Muscle of leg (tissue), 11 donors: ENCODE measurements around the gene NFIC. TPM values are rescaled to one million over a fixed set of nuclear protein-coding genes. Genes with fewer than 3 reads are reported as not detected.

Source experiments
- DNase-seq: peaks from one replicate; pipeline ENCODE4 v3.0.0; 2013
- H3K27ac ChIP-seq: one replicate; pipeline ENCODE4 v1.5.1; 2013; ENCODE audit warnings: mild to moderate bottlenecking, low read length, control low read depth
- H3K27me3 ChIP-seq: one replicate; pipeline ENCODE4 v1.6.1; 2013; ENCODE audit warnings: low read length; ENCODE audit not compliant: control insufficient read depth, insufficient read depth
- H3K36me3 ChIP-seq: one replicate; pipeline ENCODE4 v1.6.1; 2013; ENCODE audit warnings: low read length; ENCODE audit not compliant: control insufficient read depth, insufficient read depth
- H3K4me1 ChIP-seq: one replicate; pipeline ENCODE4 v1.6.1; 2013; ENCODE audit warnings: low read length; ENCODE audit not compliant: control insufficient read depth, insufficient read depth
- H3K4me3 ChIP-seq: one replicate; pipeline ENCODE4 v1.5.1; 2013; ENCODE audit warnings: low read length, control low read depth
- H3K9me3 ChIP-seq: replicated peaks from 2 replicates; pipeline ENCODE4 v1.6.1; 2013; ENCODE audit warnings: low read depth, low read length; ENCODE audit not compliant: control insufficient read depth
- WGBS: methylation state at CpG from one replicate; pipeline ENCODE4 v1.1.5; 2013; ENCODE audit warnings: missing lambda C conversion rate; ENCODE audit not compliant: insufficient coverage; 5-methylcytosine and 5-hydroxymethylcytosine counted together
- polyA plus RNA-seq, 8 donors: library from polyadenylated mRNA; unstranded; fragments of 120-200 nt; gene quantifications; one replicate each; pipeline versions ENCODE4 v1.2.1 to v1.2.3, GENCODE V29; 2013; ENCODE audit warnings: inconsistent platforms in 1 of 8, low replicate concordance in 1 of 8; ENCODE audit not compliant: insufficient read length in 8 of 8, insufficient read depth in 1 of 8
- total RNA-seq: library from RNA; stranded (reverse); fragments of 120-200 nt; gene quantifications from one replicate; pipeline ENCODE4 v1.2.4, GENCODE V29; 2013

Gene NFIC
- total and polyA plus RNA-seq, 9 donors, result 18.4 to 54.5 (median 47.0) TPM

GRCh38 chr19:3458229-3459088 lies 92.1 kb downstream of the NFIC start:
- H3K4me1 ChIP-seq, result peaks cover 40% of the 10 kb centered on the region
- no peaks in the 10 kb centered on the region for H3K9me3 ChIP-seq
- peak; percentile 76 for DNase-seq
- no peaks in the 10 kb centered on the region for H3K27me3 ChIP-seq
- H3K36me3 ChIP-seq, result peaks cover 43% of the 10 kb centered on the region
- H3K4me3 ChIP-seq, result no peak overlapping the region
- 7% methylated on average over 14 of the region's 19 CpGs for WGBS
- H3K27ac ChIP-seq, result peak overlapping the region; percentile 89

GRCh38 chr19:3459089-3459881 lies 92.9 kb downstream of the NFIC start:
- Histone ChIP-seq H3K36me3 (peaks cover 42% of the 10 kb centered on the region), H3K4me3 (no peak overlapping the region), H3K9me3 (no peaks in the 10 kb centered on the region), H3K4me1 (peaks cover 45% of the 10 kb centered on the region), H3K27ac (peak overlapping the region; percentile 89), H3K27me3 (no peaks in the 10 kb centered on the region)
- 7% methylated on average over 17 of the region's 26 CpGs for WGBS
- DNase-seq, result peak; percentile 98

DNA sequence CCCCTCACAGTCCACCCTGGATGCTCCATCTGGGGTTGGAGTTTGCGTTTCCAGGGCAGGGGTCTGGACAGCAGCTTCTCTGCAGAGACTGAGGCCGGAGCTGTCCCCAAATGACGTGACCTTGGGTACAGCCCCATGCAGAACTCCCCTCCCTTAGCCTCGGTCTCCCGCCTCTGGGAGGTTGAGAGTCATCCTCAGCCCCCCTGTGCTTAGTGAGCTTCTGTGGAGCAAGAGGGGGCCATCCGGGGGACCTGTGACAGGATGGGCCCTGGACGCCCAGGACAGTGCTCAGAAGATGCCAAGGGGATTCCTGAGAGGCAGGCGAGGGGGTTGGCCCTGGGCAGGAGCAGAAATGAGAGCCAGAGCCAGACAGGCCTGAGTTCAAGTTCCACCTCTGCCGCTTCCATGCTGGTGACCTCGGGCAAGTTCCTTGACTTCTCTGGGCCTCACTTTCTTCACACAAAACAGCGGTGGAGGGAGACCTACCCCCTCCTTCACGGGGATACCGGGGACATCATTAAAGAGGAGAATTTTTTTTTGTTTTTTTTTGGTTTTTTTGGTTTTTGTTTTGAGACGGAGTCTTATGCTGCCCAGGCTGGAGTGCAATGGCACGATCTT lies 93.7 kb downstream of the NFIC start:
- Histone ChIP-seq H3K36me3 (peaks cover 34% of the 10 kb centered on the region), H3K4me3 (no peak overlapping the region), H3K9me3 (no peaks in the 10 kb centered on the region), H3K4me1 (peaks cover 45% of the 10 kb centered on the region), H3K27me3 (no peaks in the 10 kb centered on the region), H3K27ac (peak overlapping the region; percentile 77)
- DNase-seq, result no peak
- WGBS, result 83% methylated on average over 3 of the region's 15 CpGs

GRCh38 chr19:3462991-3463713 lies 96.8 kb downstream of the NFIC start:
- Histone ChIP-seq H3K27ac (no peak overlapping the region), H3K4me1 (peaks cover 30% of the 10 kb centered on the region), H3K36me3 (peaks cover 26% of the 10 kb centered on the region), H3K9me3 (peaks cover 5% of the 10 kb centered on the region), H3K4me3 (no peak overlapping the region), H3K27me3 (no peaks in the 10 kb centered on the region)
- DNase-seq, result no peak
- 26% methylated on average over 36 of the region's 58 CpGs for WGBS

DNA sequence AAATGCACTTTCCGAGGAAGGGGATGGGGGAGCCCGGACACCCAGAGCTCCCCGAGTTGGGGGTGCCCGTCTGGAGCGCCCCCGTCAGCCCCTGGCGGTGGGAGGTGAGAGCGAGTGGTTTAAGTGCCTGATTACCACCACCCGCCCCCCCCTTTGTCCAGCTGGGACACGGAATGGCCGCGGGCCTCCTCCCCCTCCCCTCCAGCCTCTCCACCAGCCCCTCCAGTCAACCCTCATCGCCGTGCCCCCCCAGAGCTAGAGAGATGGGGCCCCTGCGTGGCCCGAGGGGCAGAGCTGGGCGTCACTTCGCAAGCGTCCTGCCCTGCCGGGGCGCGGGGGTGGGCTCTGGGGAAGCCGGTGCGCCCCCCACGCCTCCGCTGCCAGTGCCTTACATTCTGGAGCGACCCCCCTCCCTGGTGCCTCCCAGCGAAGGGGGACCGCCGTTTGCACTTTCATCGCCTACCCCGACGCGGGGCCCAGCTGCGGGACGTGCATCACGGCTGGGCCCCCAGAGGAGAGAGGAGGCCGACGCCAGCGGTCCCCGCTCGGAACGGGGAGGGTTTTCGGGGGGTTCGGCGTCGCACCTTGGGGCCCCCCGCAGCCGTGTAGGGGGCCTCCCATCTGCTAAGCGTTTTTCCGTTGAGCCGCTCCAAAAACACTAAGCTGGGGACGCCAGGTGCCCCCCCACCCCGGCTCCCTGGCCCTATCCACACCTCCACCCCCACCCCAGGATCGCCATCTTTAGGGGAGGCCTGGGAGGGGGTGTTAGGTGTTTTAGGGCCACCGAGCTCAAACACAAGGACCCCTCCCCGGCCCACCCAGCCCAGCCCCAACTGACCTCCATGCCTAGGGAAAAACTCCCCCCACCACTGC lies 97.6 kb downstream of the NFIC start:
- no peak overlapping the region for H3K4me3 ChIP-seq
- peaks cover 5% of the 10 kb centered on the region for H3K9me3 ChIP-seq
- H3K27ac ChIP-seq, result no peak overlapping the region
- DNase-seq, result no peak
- H3K27me3 ChIP-seq, result no peaks in the 10 kb centered on the region
- WGBS, result 32% methylated on average over 25 of the region's 57 CpGs
- H3K36me3 ChIP-seq, result peaks cover 26% of the 10 kb centered on the region
- H3K4me1 ChIP-seq, result peaks cover 22% of the 10 kb centered on the region

DNA sequence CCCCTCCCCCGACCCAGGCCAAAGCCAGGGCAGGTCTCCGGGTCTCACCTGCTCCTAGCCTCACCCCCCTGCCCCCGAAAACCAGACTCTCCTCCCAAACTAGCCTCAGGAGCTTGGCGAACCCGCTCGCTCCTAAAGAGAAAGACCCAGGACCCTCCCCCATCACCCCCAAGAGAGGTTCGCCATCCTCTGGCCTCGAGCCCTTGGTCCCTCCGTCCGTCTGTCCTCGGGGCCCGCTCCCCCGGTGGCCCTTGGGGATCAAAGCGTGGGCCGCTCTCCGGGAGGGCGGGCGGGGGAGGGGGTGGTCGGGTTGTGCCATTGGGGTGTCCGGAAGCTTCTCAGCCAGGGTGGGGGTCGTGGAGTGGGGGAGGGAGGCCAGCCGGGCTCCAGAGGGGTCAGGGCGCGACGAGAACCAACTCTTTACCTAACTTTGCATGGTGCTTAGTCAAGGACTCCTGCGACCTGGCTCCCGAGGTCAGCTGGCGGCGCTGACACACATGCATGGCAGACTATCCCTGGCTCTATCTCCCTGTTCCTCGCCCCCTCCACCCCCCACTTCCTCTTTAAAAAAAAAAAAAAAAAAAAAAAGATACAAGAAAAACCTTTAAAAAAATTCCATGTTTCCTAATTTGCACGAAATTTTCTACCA lies 98.3 kb downstream of the NFIC start:
- peaks cover 26% of the 10 kb centered on the region for H3K36me3 ChIP-seq
- WGBS, result 31% methylated on average over 4 of the region's 31 CpGs
- peaks cover 5% of the 10 kb centered on the region for H3K9me3 ChIP-seq
- peaks cover 15% of the 10 kb centered on the region for H3K4me1 ChIP-seq
- no peaks in the 10 kb centered on the region for H3K27me3 ChIP-seq
- no peak overlapping the region for H3K27ac ChIP-seq
- H3K4me3 ChIP-seq, result no peak overlapping the region
- DNase-seq, result no peak

- Histone ChIP-seq H3K9me3 (peaks cover 5% of the 10 kb centered on the region), H3K4me1 (peaks cover 11% of the 10 kb centered on the region), H3K27ac (no peak overlapping the region), H3K4me3 (no peak overlapping the region), H3K27me3 (no peaks in the 10 kb centered on the region), H3K36me3 (peaks cover 22% of the 10 kb centered on the region)
- 54% methylated on average over 6 of the region's 7 CpGs for WGBS
- no peak for DNase-seq
Observed at GRCh38 chr19:3465552-3465951, 99.2 kb downstream of the NFIC start.

GRCh38 chr19:3466635-3467034 lies 100.3 kb downstream of the NFIC start:
- Histone ChIP-seq H3K4me1 (peaks cover 11% of the 10 kb centered on the region), H3K27me3 (no peaks in the 10 kb centered on the region), H3K27ac (no peak overlapping the region), H3K9me3 (peaks cover 5% of the 10 kb centered on the region), H3K4me3 (no peak overlapping the region), H3K36me3 (peaks cover 22% of the 10 kb centered on the region)
- DNase-seq, result no peak
- 79% methylated on average over 3 of the region's 9 CpGs for WGBS
